Activated CD4-positive, alpha-beta memory T cell treated with anti-CD3 and anti-CD28 coated beads, Interleukin-2, amount 10 ng/mL, durations not matched to agents 7 days and 5 days (primary cell): Measurements from ENCODE around the gene FCMR. TPM values are rescaled to one million over a fixed set of nuclear protein-coding genes. Genes with fewer than 3 reads are reported as not detected.

Source experiments
- CTCF ChIA-PET: fragments of 350-600 bp; sonication (Branson Sonifier 250); formaldehyde crosslinking; loops from one replicate; lab custom pipeline; 2021; ENCODE audit warnings: antibody characterized with exemption, inconsistent platforms; lab: Charles Lee
- POLR2A ChIA-PET: fragments of 350-600 bp; sonication (Branson Sonifier 250); formaldehyde crosslinking; loops from one replicate; lab custom pipeline; 2021; ENCODE audit warnings: antibody characterized with exemption; lab: Charles Lee
- DNase-seq: peaks from one replicate; pipeline ENCODE4 v3.0.0-alpha.2; 2020
- H3K27ac Mint-ChIP-seq: one replicate; pipeline ENCODE4 v1.8.0; 2021; ENCODE audit warnings: mild to moderate bottlenecking, mixed read lengths
- H3K27me3 Mint-ChIP-seq: one replicate; pipeline ENCODE4 v1.8.0; 2021; ENCODE audit warnings: mixed read lengths
- H3K36me3 Mint-ChIP-seq: one replicate; pipeline ENCODE4 v1.8.0; 2021; ENCODE audit warnings: low read depth, mixed read lengths
- H3K4me1 Mint-ChIP-seq: one replicate; pipeline ENCODE4 v1.8.0; 2021; ENCODE audit warnings: mixed read lengths
- H3K4me3 Mint-ChIP-seq: one replicate; pipeline ENCODE4 v1.8.0; 2021; ENCODE audit warnings: mild to moderate bottlenecking, mixed read lengths
- H3K9me3 Mint-ChIP-seq: one replicate; pipeline ENCODE4 v1.8.0; 2021; ENCODE audit warnings: mixed read lengths
- total RNA-seq, 2 experiments: library from RNA; stranded (reverse); gene quantifications; one replicate each; pipeline ENCODE4 v1.2.3, GENCODE V29; 2021

The FCMR gene
- total RNA-seq: 100 to 1,000 TPM; 117 to 121 TPM

- POLR2A ChIA-PET: interaction anchor here (0.6 to 3.0 kb wide), 25 partner anchors 9 to 452 kb away, joined by 3 to 33 read pairs (median 4); partner anchors contain the start of genes CD55, DYRK3, IKBKE and PFKFB2
- CTCF ChIA-PET: interaction anchor here (1.2 to 3.4 kb wide), 10 partner anchors 10 to 286 kb away, joined by 3 to 51 read pairs (median 8); partner anchors contain the start of gene DYRK3
- peak; percentile 62 for DNase-seq
- Mint-ChIP-seq H3K4me1 (peaks cover 44% of the 10 kb centered on the region), H3K36me3 (peaks cover 29% of the 10 kb centered on the region), H3K27me3 (no peaks in the 10 kb centered on the region), H3K4me3 (no peak within 1 kb of the TSS), H3K27ac (no peak within 1 kb of the TSS), H3K9me3 (no peaks in the 10 kb centered on the region)
Observed at GRCh38 chr1:206921772-206922265, at the start of gene FCMR. Gene FCMR, minus strand, starts transcription at chr1:206921941. Its CDS starts 87 bp downstream, at chr1:206921854.

- H3K36me3 Mint-ChIP-seq: no peaks in the 10 kb centered on the region
- ChIA-PET CTCF (interaction anchor here (0.9 to 1.7 kb wide), 7 partner anchors 10 to 308 kb away, joined by 3 to 5 read pairs (median 4); no protein-coding TSS in a partner anchor), POLR2A (no interaction called here)
- peaks cover 33% of the 10 kb centered on the region for H3K27me3 Mint-ChIP-seq
- H3K27ac Mint-ChIP-seq: no peak overlapping the region
- H3K4me3 Mint-ChIP-seq: no peak overlapping the region
- no peaks in the 10 kb centered on the region for H3K9me3 Mint-ChIP-seq
- H3K4me1 Mint-ChIP-seq: peaks cover 23% of the 10 kb centered on the region
- no peak for DNase-seq
Observed at GRCh38 chr1:206971029-206971655, 49.4 kb upstream of the FCMR start.

- DNase-seq: no peak
- H3K27me3 Mint-ChIP-seq: peaks cover 33% of the 10 kb centered on the region
- no peak within 1 kb of the TSS for H3K27ac Mint-ChIP-seq
- H3K4me3 Mint-ChIP-seq: no peak within 1 kb of the TSS
- no peaks in the 10 kb centered on the region for H3K36me3 Mint-ChIP-seq
- peaks cover 26% of the 10 kb centered on the region for H3K4me1 Mint-ChIP-seq
- CTCF ChIA-PET: interaction anchor here (0.9 to 1.7 kb wide), 3 partner anchors 11 to 59 kb away, joined by 3 to 6 read pairs (median 5); no protein-coding TSS in a partner anchor
- no peaks in the 10 kb centered on the region for H3K9me3 Mint-ChIP-seq
- POLR2A ChIA-PET: interaction anchor here (1.2 kb wide), 1 partner anchor 12 kb away, joined by 3 read pairs; no protein-coding TSS in a partner anchor
Observed at GRCh38 chr1:206970446-206970845, 48.7 kb upstream of the FCMR start, which contains the start of gene FCAMR. Gene FCAMR, minus strand, starts transcription at chr1:206970460. Its CDS starts 335 bp downstream, at chr1:206970125.

- ChIA-PET POLR2A (interaction anchor here (1.2 kb wide), 1 partner anchor 11 kb away, joined by 3 read pairs; no protein-coding TSS in a partner anchor), CTCF (interaction anchor here (1.0 kb wide), 1 partner anchor 11 kb away, joined by 3 read pairs; no protein-coding TSS in a partner anchor)
- Mint-ChIP-seq H3K36me3 (no peaks in the 10 kb centered on the region), H3K27ac (no peak overlapping the region), H3K4me1 (peaks cover 27% of the 10 kb centered on the region), H3K4me3 (no peak overlapping the region), H3K27me3 (peaks cover 33% of the 10 kb centered on the region), H3K9me3 (no peaks in the 10 kb centered on the region)
- no peak for DNase-seq
Observed at GRCh38 chr1:206969090-206969489, 47.3 kb upstream of the FCMR start.

- Mint-ChIP-seq H3K4me3 (no peak overlapping the region), H3K9me3 (no peaks in the 10 kb centered on the region), H3K4me1 (peaks cover 36% of the 10 kb centered on the region), H3K27ac (peak overlapping the region; percentile 56), H3K36me3 (no peaks in the 10 kb centered on the region), H3K27me3 (peaks cover 25% of the 10 kb centered on the region)
- DNase-seq: no peak
- CTCF ChIA-PET: interaction anchor here (0.7 to 1.1 kb wide), 2 partner anchors 38 to 241 kb away, joined by 3 read pairs; no protein-coding TSS in a partner anchor
- POLR2A ChIA-PET: interaction anchor here (1.2 kb wide), 1 partner anchor 14 kb away, joined by 3 read pairs; no protein-coding TSS in a partner anchor
Observed at GRCh38 chr1:206967096-206967849, 45.5 kb upstream of the FCMR start.

- ChIA-PET CTCF (interaction anchor here (1.1 to 1.3 kb wide), 3 partner anchors 8 to 30 kb away, joined by 3 to 4 read pairs (median 3); no protein-coding TSS in a partner anchor), POLR2A (interaction anchor here (0.7 kb wide), 1 partner anchor 11 kb away, joined by 3 read pairs; no protein-coding TSS in a partner anchor)
- no peaks in the 10 kb centered on the region for H3K9me3 Mint-ChIP-seq
- no peak for DNase-seq
- peaks cover 44% of the 10 kb centered on the region for H3K4me1 Mint-ChIP-seq
- no peaks in the 10 kb centered on the region for H3K36me3 Mint-ChIP-seq
- peaks cover 15% of the 10 kb centered on the region for H3K27me3 Mint-ChIP-seq
- no peak overlapping the region for H3K4me3 Mint-ChIP-seq
- no peak overlapping the region for H3K27ac Mint-ChIP-seq
Observed at GRCh38 chr1:206965781-206966180, 44.0 kb upstream of the FCMR start.

- no peak for DNase-seq
- Mint-ChIP-seq H3K27ac (no peak overlapping the region), H3K27me3 (no peaks in the 10 kb centered on the region), H3K4me1 (peaks cover 42% of the 10 kb centered on the region), H3K4me3 (no peak overlapping the region), H3K9me3 (no peaks in the 10 kb centered on the region), H3K36me3 (no peaks in the 10 kb centered on the region)
- ChIA-PET POLR2A (no interaction called here), CTCF (interaction anchor here (1.6 kb wide), 1 partner anchor 10 kb away, joined by 5 read pairs; no protein-coding TSS in a partner anchor)
Observed at GRCh38 chr1:206963740-206964139, 42.0 kb upstream of the FCMR start.

- Mint-ChIP-seq H3K36me3 (no peaks in the 10 kb centered on the region), H3K9me3 (no peaks in the 10 kb centered on the region), H3K4me1 (peaks cover 38% of the 10 kb centered on the region), H3K27me3 (no peaks in the 10 kb centered on the region), H3K27ac (no peak overlapping the region), H3K4me3 (no peak overlapping the region)
- POLR2A ChIA-PET: interaction anchor here (1.2 kb wide), 1 partner anchor 359 kb away, joined by 4 read pairs; the partner anchor contains the start of gene CD55
- no peak for DNase-seq
- CTCF ChIA-PET: interaction anchor here (1.6 to 2.1 kb wide), 4 partner anchors 9 to 51 kb away, joined by 4 to 6 read pairs (median 5); no protein-coding TSS in a partner anchor
Observed at GRCh38 chr1:206963119-206963712, 41.5 kb upstream of the FCMR start.

GRCh38 chr1:206962272-206962671, 40.5 kb upstream of the FCMR start:
- no peaks in the 10 kb centered on the region for H3K9me3 Mint-ChIP-seq
- H3K36me3 Mint-ChIP-seq: no peaks in the 10 kb centered on the region
- POLR2A ChIA-PET: interaction anchor here (1.2 kb wide), 1 partner anchor 359 kb away, joined by 4 read pairs; the partner anchor contains the start of gene CD55
- DNase-seq: peak; percentile 23
- H3K27ac Mint-ChIP-seq: peak overlapping the region; percentile 17
- H3K27me3 Mint-ChIP-seq: no peaks in the 10 kb centered on the region
- no peak overlapping the region for H3K4me3 Mint-ChIP-seq
- H3K4me1 Mint-ChIP-seq: peaks cover 29% of the 10 kb centered on the region
- CTCF ChIA-PET: interaction anchor here (1.0 to 2.1 kb wide), 6 partner anchors 8 to 247 kb away, joined by 3 to 6 read pairs (median 5); no protein-coding TSS in a partner anchor

- no peak overlapping the region for H3K27ac Mint-ChIP-seq
- H3K36me3 Mint-ChIP-seq: no peaks in the 10 kb centered on the region
- DNase-seq: no peak
- ChIA-PET CTCF (interaction anchor here (1.0 to 2.1 kb wide), 5 partner anchors 21 to 246 kb away, joined by 3 to 6 read pairs (median 5); no protein-coding TSS in a partner anchor), POLR2A (no interaction called here)
- H3K27me3 Mint-ChIP-seq: no peaks in the 10 kb centered on the region
- no peak overlapping the region for H3K4me3 Mint-ChIP-seq
- peaks cover 23% of the 10 kb centered on the region for H3K4me1 Mint-ChIP-seq
- no peaks in the 10 kb centered on the region for H3K9me3 Mint-ChIP-seq
Observed at GRCh38 chr1:206961668-206962067, 39.9 kb upstream of the FCMR start.

GRCh38 chr1:206960676-206961386, 39.1 kb upstream of the FCMR start:
- ChIA-PET CTCF (no interaction called here), POLR2A (no interaction called here)
- no peak overlapping the region for H3K4me3 Mint-ChIP-seq

More at GRCh38 chr1:206960676-206961386, 39.1 kb upstream of the FCMR start:
- Mint-ChIP-seq H3K9me3 (no peaks in the 10 kb centered on the region), H3K27ac (no peak overlapping the region), H3K36me3 (no peaks in the 10 kb centered on the region), H3K27me3 (no peaks in the 10 kb centered on the region), H3K4me1 (peaks cover 20% of the 10 kb centered on the region)
- no peak for DNase-seq
